Nephron progenitor cell (in vitro differentiated cells): ENCODE data around the gene ACOX2.

Experiments
- DNase-seq: peaks from one replicate; pipeline ENCODE4 v3.0.0; 2021
- H3K27ac Mint-ChIP-seq: 2 replicates; pipeline ENCODE4 v1.8.0; 2021; ENCODE audit warnings: mild to moderate bottlenecking, moderate library complexity, mixed read lengths
- H3K27me3 Mint-ChIP-seq: 2 replicates; pipeline ENCODE4 v1.8.0; 2021; ENCODE audit warnings: mild to moderate bottlenecking, low read depth, mixed read lengths; ENCODE audit not compliant: poor library complexity
- H3K36me3 Mint-ChIP-seq: 2 replicates; pipeline ENCODE4 v1.8.0; 2021; ENCODE audit warnings: low read depth, mixed read lengths
- H3K4me1 Mint-ChIP-seq: 2 replicates; pipeline ENCODE4 v1.8.0; 2021; ENCODE audit warnings: mixed read lengths
- H3K4me3 Mint-ChIP-seq: 2 replicates; pipeline ENCODE4 v1.8.0; 2021; ENCODE audit warnings: mild to moderate bottlenecking, moderate library complexity, mixed read lengths
- H3K9me3 Mint-ChIP-seq: 2 replicates; pipeline ENCODE4 v1.8.0; 2021; ENCODE audit warnings: mild to moderate bottlenecking, moderate library complexity, mixed read lengths
- TF ChIP-seq, protein P1 (sequence below): fragments of 200-600 bp; sonication (generic); IDR thresholded peaks from 2 replicates; pipeline ENCODE4 v1.5.0; 2021; ENCODE audit warnings: antibody characterized with exemption

The ACOX2 gene

DNA sequence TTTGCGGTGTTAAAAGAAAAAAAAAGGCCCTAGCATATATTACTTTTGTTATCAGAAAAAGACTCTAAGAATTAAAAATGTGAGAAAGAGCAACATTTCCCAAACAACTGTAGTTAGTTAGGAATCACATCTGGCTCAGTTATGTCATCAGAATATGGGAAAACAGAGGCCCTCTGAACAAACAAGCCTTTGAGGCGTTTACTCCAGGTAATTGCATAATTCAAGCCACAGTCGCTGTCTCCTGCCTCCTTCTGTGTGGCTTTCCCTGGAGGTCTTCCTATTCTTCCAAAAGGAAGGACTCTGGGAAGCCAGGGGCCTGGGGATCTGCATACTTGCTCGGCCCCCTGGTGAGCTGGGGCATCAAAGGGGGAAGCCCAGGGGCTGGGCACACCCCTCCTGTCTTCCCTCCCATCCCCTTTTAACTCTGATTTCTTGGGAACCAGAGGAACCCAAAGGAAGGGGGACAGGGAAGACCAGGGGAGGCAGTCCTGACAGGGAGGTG is 43.9 kb upstream of the ACOX2 start:
- H3K27me3 Mint-ChIP-seq: peaks cover 46% of the 10 kb centered on the region
- H3K4me1 Mint-ChIP-seq: peaks cover 69% of the 10 kb centered on the region
- no peaks in the 10 kb centered on the region for H3K36me3 Mint-ChIP-seq
- H3K27ac Mint-ChIP-seq: peak overlapping the region; percentile 98
- TF ChIP-seq, protein P1, sequence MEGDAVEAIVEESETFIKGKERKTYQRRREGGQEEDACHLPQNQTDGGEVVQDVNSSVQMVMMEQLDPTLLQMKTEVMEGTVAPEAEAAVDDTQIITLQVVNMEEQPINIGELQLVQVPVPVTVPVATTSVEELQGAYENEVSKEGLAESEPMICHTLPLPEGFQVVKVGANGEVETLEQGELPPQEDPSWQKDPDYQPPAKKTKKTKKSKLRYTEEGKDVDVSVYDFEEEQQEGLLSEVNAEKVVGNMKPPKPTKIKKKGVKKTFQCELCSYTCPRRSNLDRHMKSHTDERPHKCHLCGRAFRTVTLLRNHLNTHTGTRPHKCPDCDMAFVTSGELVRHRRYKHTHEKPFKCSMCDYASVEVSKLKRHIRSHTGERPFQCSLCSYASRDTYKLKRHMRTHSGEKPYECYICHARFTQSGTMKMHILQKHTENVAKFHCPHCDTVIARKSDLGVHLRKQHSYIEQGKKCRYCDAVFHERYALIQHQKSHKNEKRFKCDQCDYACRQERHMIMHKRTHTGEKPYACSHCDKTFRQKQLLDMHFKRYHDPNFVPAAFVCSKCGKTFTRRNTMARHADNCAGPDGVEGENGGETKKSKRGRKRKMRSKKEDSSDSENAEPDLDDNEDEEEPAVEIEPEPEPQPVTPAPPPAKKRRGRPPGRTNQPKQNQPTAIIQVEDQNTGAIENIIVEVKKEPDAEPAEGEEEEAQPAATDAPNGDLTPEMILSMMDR: no peak
- H3K4me3 Mint-ChIP-seq: peak overlapping the region; percentile 28
- no peaks in the 10 kb centered on the region for H3K9me3 Mint-ChIP-seq
- DNase-seq: no peak

DNA sequence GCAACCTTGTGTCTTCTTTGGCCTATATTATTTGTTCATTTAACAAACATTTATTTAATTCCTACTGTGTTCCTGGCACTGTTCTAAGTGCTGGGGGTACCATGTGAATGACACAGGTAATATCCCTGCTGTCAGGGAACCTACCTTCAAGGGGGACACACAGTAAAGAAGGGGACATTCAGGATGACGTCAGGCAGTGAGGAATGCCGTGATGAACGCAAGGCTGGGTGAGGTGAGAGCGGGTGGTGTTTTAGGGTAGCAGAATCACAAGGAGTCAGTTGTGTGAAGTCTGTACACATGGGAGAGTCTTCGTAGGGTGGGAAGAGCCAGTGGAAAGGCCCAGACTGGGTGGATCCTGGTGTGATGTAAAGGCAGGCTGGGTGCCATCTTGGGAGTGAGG is 41.9 kb upstream of the ACOX2 start:
- no peak for DNase-seq
- no peaks in the 10 kb centered on the region for H3K9me3 Mint-ChIP-seq
- peaks cover 28% of the 10 kb centered on the region for H3K27me3 Mint-ChIP-seq
- H3K4me3 Mint-ChIP-seq: no peak overlapping the region
- no peaks in the 10 kb centered on the region for H3K36me3 Mint-ChIP-seq
- TF ChIP-seq, protein P1: no peak
- H3K4me1 Mint-ChIP-seq: peaks cover 60% of the 10 kb centered on the region
- no peak overlapping the region for H3K27ac Mint-ChIP-seq

DNA sequence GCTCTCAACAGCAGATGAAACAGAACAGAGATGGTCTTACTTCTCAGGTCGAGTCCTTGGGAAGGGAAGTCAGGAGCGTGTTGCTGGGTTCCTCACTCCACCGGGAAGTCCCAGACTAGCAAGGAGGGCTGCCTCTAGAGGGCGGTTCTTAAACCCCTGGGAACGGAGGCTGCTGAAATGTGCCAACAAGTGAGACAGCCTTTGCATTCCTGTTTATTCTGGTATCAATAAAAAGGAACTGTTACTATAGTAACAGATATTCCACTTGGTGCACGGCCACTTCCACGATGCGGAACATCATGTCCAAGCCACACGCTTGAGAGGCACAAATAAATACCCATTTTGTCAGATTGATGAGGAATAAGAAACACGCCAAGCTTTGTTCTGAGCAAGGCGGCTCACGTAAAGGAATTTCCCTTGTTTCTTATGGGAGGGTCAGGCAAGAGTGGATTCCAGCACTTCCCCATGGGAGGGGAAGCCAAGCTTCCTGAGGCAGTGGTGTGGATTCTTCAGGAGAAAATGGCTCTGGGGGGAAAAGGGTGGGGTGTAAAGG is 40.4 kb upstream of the ACOX2 start, which contains the start of gene FAM107A:
FAM107A (minus strand) TSS at position 123 of the 553 bp plus-strand sequence. CDS start 7,531 bp downstream, outside the sequence.
- Mint-ChIP-seq H3K9me3 (no peaks in the 10 kb centered on the region), H3K27me3 (peaks cover 18% of the 10 kb centered on the region), H3K36me3 (no peaks in the 10 kb centered on the region), H3K27ac (no peak within 1 kb of the TSS), H3K4me3 (no peak within 1 kb of the TSS), H3K4me1 (peaks cover 70% of the 10 kb centered on the region)
- no peak for DNase-seq
- TF ChIP-seq, protein P1: no peak

DNA sequence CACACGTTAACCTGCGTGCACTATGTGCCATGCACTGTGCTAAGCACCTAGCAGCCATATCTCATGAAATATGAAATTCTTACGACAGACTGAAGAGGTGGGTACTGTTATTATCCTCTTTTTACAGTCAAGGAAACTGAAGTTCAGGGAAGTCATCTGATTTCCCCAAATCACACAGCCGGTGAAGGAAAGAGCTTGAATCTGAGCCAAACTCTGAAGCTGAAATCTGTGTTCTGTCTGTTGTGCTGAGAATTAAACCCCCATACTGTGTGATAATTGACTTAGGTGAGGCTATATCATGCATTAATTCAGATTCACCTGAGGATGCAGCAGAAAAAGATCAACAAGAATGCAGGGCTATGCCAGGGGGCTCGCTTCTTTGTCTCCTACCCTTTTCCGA is 39.7 kb upstream of the ACOX2 start:
- H3K9me3 Mint-ChIP-seq: peaks cover 4% of the 10 kb centered on the region
- TF ChIP-seq, protein P1: no peak
- no peaks in the 10 kb centered on the region for H3K36me3 Mint-ChIP-seq
- no peak overlapping the region for H3K27ac Mint-ChIP-seq
- H3K4me1 Mint-ChIP-seq: peaks cover 67% of the 10 kb centered on the region
- DNase-seq: no peak
- H3K27me3 Mint-ChIP-seq: peaks cover 18% of the 10 kb centered on the region
- H3K4me3 Mint-ChIP-seq: no peak overlapping the region

DNA sequence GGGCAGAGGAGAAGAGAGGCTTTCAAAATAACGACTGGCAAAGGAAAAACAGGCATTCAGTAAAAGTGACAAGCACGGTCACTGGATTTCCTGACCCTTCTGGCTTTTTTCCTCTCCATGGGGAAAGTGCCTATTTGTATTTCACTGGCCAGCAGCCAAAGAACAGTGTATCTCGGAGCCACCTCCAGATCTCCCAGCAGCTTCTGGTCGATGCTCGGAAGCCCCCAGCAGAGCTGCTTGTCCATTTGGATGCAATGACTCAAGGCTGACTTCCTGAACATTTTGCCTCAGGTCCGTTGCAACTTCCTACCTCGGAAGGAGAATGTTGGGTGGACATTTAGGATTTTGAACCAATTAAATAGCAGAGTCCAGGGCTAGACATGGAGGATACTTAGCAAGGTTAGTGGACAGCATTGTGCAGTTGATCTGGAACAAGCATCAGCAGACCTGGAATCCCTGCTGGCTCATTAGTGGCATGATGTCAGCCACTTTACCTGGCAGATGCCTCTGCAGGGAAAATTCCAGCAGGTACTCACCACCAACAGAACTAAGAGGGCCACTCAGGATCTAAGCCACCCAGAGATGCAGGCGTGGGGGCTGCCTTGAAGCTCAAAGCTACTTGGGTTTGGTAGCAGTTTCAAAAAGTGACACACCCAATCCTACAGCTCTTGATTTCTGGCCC is 39.1 kb upstream of the ACOX2 start:
- DNase-seq: no peak
- Mint-ChIP-seq H3K4me1 (peaks cover 60% of the 10 kb centered on the region), H3K27me3 (peaks cover 18% of the 10 kb centered on the region), H3K27ac (no peak overlapping the region), H3K9me3 (peaks cover 7% of the 10 kb centered on the region), H3K36me3 (no peaks in the 10 kb centered on the region), H3K4me3 (no peak overlapping the region)
- TF ChIP-seq, protein P1: no peak

DNA sequence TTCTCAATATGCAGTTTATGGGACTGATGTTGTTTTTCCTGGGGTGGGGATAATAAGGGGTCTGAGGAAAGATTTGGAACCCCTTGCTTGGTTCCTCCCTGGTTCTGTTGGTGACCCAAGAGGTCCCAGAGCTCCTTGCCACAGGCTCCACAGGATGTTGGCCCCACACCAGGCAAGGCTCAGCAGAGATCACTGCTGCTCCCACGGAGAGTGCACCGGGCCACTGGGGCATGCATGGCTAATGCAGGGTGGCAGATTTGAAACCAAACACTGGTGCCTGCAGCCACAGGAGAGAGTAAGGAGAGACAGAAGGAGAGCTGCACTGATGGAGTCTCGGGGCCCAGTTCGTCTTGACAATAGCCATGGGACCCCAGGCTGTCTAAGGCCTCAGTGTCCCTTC is 37.7 kb upstream of the ACOX2 start:
- peaks cover 7% of the 10 kb centered on the region for H3K9me3 Mint-ChIP-seq
- H3K27ac Mint-ChIP-seq: no peak overlapping the region
- H3K36me3 Mint-ChIP-seq: no peaks in the 10 kb centered on the region
- H3K4me1 Mint-ChIP-seq: peaks cover 47% of the 10 kb centered on the region
- TF ChIP-seq, protein P1: no peak
- no peak overlapping the region for H3K4me3 Mint-ChIP-seq
- H3K27me3 Mint-ChIP-seq: peaks cover 19% of the 10 kb centered on the region
- DNase-seq: no peak
